ENCODE measurements around the gene VWC2L. TPM values are rescaled to one million over a fixed set of nuclear protein-coding genes. Genes with fewer than 3 reads are reported as not detected.

Gene VWC2L
- total and polyA plus RNA-seq, 10 of the 15 experiments (the other 5 are each of a cell fraction or from before 2014, with no cell fraction given), result not detected

GRCh38 chr2:214607051-214607450 lies 196.2 kb downstream of the VWC2L start:
- no peak for ATAC-seq
- no peak overlapping the region for H3K4me2 ChIP-seq (ENCODE audit: control insufficient read depth, insufficient read depth)
- H3K4me3 ChIP-seq, result no peak overlapping the region
- CTCF ChIA-PET, result no interaction called here
- no peak overlapping the region for H2AFZ ChIP-seq (ENCODE audit: control insufficient read depth, low read depth, low read length)
- H3K4me1 ChIP-seq (ENCODE audit: control insufficient read depth, insufficient read depth, low read length), result no peaks in the 10 kb centered on the region
- POLR2A ChIA-PET, result interaction anchor here (0.6 kb wide), 1 partner anchor 115 kb away, joined by 3 read pairs; no protein-coding TSS in a partner anchor
- no peaks in the 10 kb centered on the region for H3K27me3 ChIP-seq (replicated peaks in 1 of 2; ENCODE audit: control insufficient read depth in 2 of 2, insufficient read depth in 2 of 2, low read length in 1 of 2)
- no peaks in the 10 kb centered on the region for H3K36me3 ChIP-seq (ENCODE audit: control insufficient read depth in 2 of 2, insufficient read depth in 2 of 2, low read length in 1 of 2)
- in situ Hi-C loops (cut with MboI) (no loop called here), intact Hi-C loops (cut with micrococcal nuclease; ENCODE audit: unreplicated experiment) (no loop called here)
- no peak for FAIRE-seq
- BruUV-seq (replicated peaks), result no TSS peak
- 59% methylated on average over 4 of the region's 4 CpGs for WGBS (ENCODE audit: insufficient coverage, insufficient replicate concordance, low lambda C conversion rate, missing lambda C conversion rate)
- RAD21 ChIA-PET (ENCODE audit: unreplicated experiment), result interaction anchor here (1.1 kb wide), 1 partner anchor 8 kb away, joined by 4 read pairs; no protein-coding TSS in a partner anchor
- no peak for DNase-seq (ENCODE audit: low read depth, low spot score)
- H3K9me3 ChIP-seq (replicated peaks; ENCODE audit: control insufficient read depth, insufficient read depth, low read length), result no peaks in the 10 kb centered on the region
- H3K79me2 ChIP-seq (ENCODE audit: control insufficient read depth, insufficient read depth, low read length), result no peaks in the 10 kb centered on the region
- SMC1A ChIA-PET (ENCODE audit: uncharacterized antibody, unreplicated experiment), result no interaction called here
- TF ChIP-seq ZBED1 (IDR thresholded peaks at IDR 0.05; ENCODE audit: borderline replicate concordance) (no peak), ETV6 (conservative IDR thresholded peaks at IDR 0.05 in 1 of 2, IDR thresholded peaks at IDR 0.05 in 1 of 2; ENCODE audit: borderline replicate concordance in 1 of 2, low read depth in 1 of 2) (no peak), MEF2B (IDR thresholded peaks at IDR 0.05; ENCODE audit: partially characterized antibody, poor library complexity, severe bottlenecking) (no peak), JUNB (IDR thresholded peaks at IDR 0.05) (no peak)
- no peak overlapping the region for H3K27ac ChIP-seq (ENCODE audit: control insufficient read depth, insufficient read depth)
- no peak overlapping the region for H3K9ac ChIP-seq (ENCODE audit: control insufficient read depth, insufficient read depth, low read length)
- H4K20me1 ChIP-seq (ENCODE audit: control insufficient read depth, insufficient read depth), result no peaks in the 10 kb centered on the region

DNA sequence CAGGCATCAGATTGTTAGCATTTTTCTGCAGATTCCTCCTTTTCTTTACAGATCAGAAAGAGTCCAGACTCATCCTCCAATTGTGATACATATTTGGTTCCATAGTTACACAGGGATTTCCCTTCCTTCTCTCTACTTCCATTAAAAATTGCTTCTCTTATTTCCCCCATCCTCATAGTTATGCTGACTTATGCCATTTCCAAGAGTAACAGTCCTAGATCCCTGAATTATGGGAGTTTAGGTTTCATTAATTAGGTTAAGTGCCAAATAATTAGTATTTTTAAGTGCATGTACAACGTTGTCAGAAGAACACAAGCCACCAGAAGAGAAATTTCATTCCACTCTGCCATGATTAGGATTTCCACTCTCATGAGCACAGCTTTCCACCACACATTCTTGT lies 200.2 kb downstream of the VWC2L start:
- H3K27ac ChIP-seq (ENCODE audit: control insufficient read depth, insufficient read depth), result no peak overlapping the region
- FAIRE-seq, result no peak
- H3K9me3 ChIP-seq (replicated peaks; ENCODE audit: control insufficient read depth, insufficient read depth, low read length), result no peaks in the 10 kb centered on the region
- intact Hi-C loops (cut with micrococcal nuclease; ENCODE audit: unreplicated experiment), result no loop called here
- H3K4me2 ChIP-seq (ENCODE audit: control insufficient read depth, insufficient read depth), result no peak overlapping the region
- WGBS (ENCODE audit: insufficient coverage, insufficient replicate concordance, low lambda C conversion rate, missing lambda C conversion rate), result 0% methylated on average over 1 of the region's 1 CpG
- H3K27me3 ChIP-seq (replicated peaks in 1 of 2; ENCODE audit: control insufficient read depth in 2 of 2, insufficient read depth in 2 of 2, low read length in 1 of 2), result no peaks in the 10 kb centered on the region
- H2AFZ ChIP-seq (ENCODE audit: control insufficient read depth, low read depth, low read length), result no peak overlapping the region
- ChIA-PET POLR2A (no interaction called here), RAD21 (ENCODE audit: unreplicated experiment) (no interaction called here), CTCF (interaction anchor here (0.7 kb wide), 1 partner anchor 207 kb away, joined by 3 read pairs; no protein-coding TSS in a partner anchor), SMC1A (ENCODE audit: uncharacterized antibody, unreplicated experiment) (interaction anchor here (0.5 kb wide), 1 partner anchor 170 kb away, joined by 3 read pairs; no protein-coding TSS in a partner anchor)
- no peaks in the 10 kb centered on the region for H3K79me2 ChIP-seq (ENCODE audit: control insufficient read depth, insufficient read depth, low read length)
- in situ Hi-C loops (cut with MboI), result no loop called here
- H3K4me1 ChIP-seq (ENCODE audit: control insufficient read depth, insufficient read depth, low read length), result no peaks in the 10 kb centered on the region
- no peak overlapping the region for H3K4me3 ChIP-seq
- no peaks in the 10 kb centered on the region for H3K36me3 ChIP-seq (ENCODE audit: control insufficient read depth in 2 of 2, insufficient read depth in 2 of 2, low read length in 1 of 2)
- no peak for ATAC-seq
- no peaks in the 10 kb centered on the region for H4K20me1 ChIP-seq (ENCODE audit: control insufficient read depth, insufficient read depth)
- H3K9ac ChIP-seq (ENCODE audit: control insufficient read depth, insufficient read depth, low read length), result no peak overlapping the region
- BruUV-seq (replicated peaks), result no TSS peak
- DNase-seq (ENCODE audit: low read depth, low spot score), result no peak
- TF ChIP-seq SKIL (IDR thresholded peaks at IDR 0.05; ENCODE audit: low read depth, poor library complexity, severe bottlenecking) (no peak), PML (IDR thresholded peaks at IDR 0.05; ENCODE audit: low read length) (no peak), SUZ12 (IDR thresholded peaks at IDR 0.05; ENCODE audit: unreplicated experiment) (no peak), POLR2A (IDR thresholded peaks at IDR 0.05; ENCODE audit: low read depth, low read length) (no peak), PAX8 (IDR thresholded peaks at IDR 0.05) (no peak), NFYA (IDR thresholded peaks at IDR 0.05; ENCODE audit: borderline replicate concordance, low read depth, low read length) (no peak), DPF2 (IDR thresholded peaks at IDR 0.05) (no peak), SMAD5 (IDR thresholded peaks at IDR 0.05; ENCODE audit: low read depth) (no peak), ATF7 (IDR thresholded peaks at IDR 0.05; ENCODE audit: low read depth) (no peak)
- TF ChIP-seq, protein P1, sequence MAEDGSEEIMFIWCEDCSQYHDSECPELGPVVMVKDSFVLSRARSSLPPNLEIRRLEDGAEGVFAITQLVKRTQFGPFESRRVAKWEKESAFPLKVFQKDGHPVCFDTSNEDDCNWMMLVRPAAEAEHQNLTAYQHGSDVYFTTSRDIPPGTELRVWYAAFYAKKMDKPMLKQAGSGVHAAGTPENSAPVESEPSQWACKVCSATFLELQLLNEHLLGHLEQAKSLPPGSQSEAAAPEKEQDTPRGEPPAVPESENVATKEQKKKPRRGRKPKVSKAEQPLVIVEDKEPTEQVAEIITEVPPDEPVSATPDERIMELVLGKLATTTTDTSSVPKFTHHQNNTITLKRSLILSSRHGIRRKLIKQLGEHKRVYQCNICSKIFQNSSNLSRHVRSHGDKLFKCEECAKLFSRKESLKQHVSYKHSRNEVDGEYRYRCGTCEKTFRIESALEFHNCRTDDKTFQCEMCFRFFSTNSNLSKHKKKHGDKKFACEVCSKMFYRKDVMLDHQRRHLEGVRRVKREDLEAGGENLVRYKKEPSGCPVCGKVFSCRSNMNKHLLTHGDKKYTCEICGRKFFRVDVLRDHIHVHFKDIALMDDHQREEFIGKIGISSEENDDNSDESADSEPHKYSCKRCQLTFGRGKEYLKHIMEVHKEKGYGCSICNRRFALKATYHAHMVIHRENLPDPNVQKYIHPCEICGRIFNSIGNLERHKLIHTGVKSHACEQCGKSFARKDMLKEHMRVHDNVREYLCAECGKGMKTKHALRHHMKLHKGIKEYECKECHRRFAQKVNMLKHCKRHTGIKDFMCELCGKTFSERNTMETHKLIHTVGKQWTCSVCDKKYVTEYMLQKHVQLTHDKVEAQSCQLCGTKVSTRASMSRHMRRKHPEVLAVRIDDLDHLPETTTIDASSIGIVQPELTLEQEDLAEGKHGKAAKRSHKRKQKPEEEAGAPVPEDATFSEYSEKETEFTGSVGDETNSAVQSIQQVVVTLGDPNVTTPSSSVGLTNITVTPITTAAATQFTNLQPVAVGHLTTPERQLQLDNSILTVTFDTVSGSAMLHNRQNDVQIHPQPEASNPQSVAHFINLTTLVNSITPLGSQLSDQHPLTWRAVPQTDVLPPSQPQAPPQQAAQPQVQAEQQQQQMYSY (CRISPR knock-in tag; IDR thresholded peaks at IDR 0.05), result no peak
